HG03460 (cell line): ENCODE results near the gene ABCA6.
"Not testable (repeated sequence)": the region's sequence is repeated elsewhere in the genome, so short reads cannot be mapped to it uniquely, and the experiment has no call there.

Experiments
- ATAC-seq: cut with Tn5 transposase; IDR thresholded peaks from one replicate; pipeline ENCODE4 v1.9.1; 2021; ENCODE audit not compliant: unreplicated experiment

The ABCA6 gene

GRCh38 chr17:69078864-69079263 is 62.8 kb downstream of the ABCA6 start:
- no peak for ATAC-seq

GRCh38 chr17:69075823-69076222 is 65.9 kb downstream of the ABCA6 start:
- no peak for ATAC-seq

GRCh38 chr17:69073392-69073791 is 68.3 kb downstream of the ABCA6 start:
- ATAC-seq, result not testable (repeated sequence)

GRCh38 chr17:69072803-69073256 is 68.9 kb downstream of the ABCA6 start:
- not testable (repeated sequence) for ATAC-seq

- not testable (repeated sequence) for ATAC-seq
Observed at GRCh38 chr17:69071233-69071586, 70.5 kb downstream of the ABCA6 start.

- not testable (repeated sequence) for ATAC-seq
Observed at GRCh38 chr17:69070378-69071232, 71.1 kb downstream of the ABCA6 start.

GRCh38 chr17:69069226-69069750 is 72.4 kb downstream of the ABCA6 start:
- ATAC-seq, result no peak

GRCh38 chr17:69067274-69068047 is 74.2 kb downstream of the ABCA6 start:
- ATAC-seq, result no peak

GRCh38 chr17:69066482-69066881 is 75.2 kb downstream of the ABCA6 start:
- no peak for ATAC-seq

GRCh38 chr17:69065113-69065512 is 76.6 kb downstream of the ABCA6 start:
- no peak for ATAC-seq

GRCh38 chr17:69064476-69064875 is 77.2 kb downstream of the ABCA6 start:
- ATAC-seq, result no peak

- no peak for ATAC-seq
Observed at GRCh38 chr17:69064001-69064400, 77.7 kb downstream of the ABCA6 start.

GRCh38 chr17:69062860-69063581 is 78.7 kb downstream of the ABCA6 start:
- no peak for ATAC-seq

- ATAC-seq, result no peak
Observed at GRCh38 chr17:69061721-69062556, 79.8 kb downstream of the ABCA6 start.

- no peak for ATAC-seq
Observed at GRCh38 chr17:69060822-69061221, 80.9 kb downstream of the ABCA6 start, which contains the start of gene ABCA9. Gene ABCA9 (minus strand): TSS chr17:69060927. CDS start chr17:69051126, 9,801 bp downstream.

GRCh38 chr17:69059458-69060175 is 82.1 kb downstream of the ABCA6 start:
- ATAC-seq, result no peak

GRCh38 chr17:69058165-69058564 is 83.5 kb downstream of the ABCA6 start:
- no peak for ATAC-seq

- no peak for ATAC-seq
Observed at GRCh38 chr17:69057280-69057679, 84.4 kb downstream of the ABCA6 start.

- no peak for ATAC-seq
Observed at GRCh38 chr17:69056179-69056823, 85.4 kb downstream of the ABCA6 start.
